ENCODE data around the gene CTNNA3. TPM values are rescaled to one million over a fixed set of nuclear protein-coding genes. Genes with fewer than 3 reads are reported as not detected.

CTNNA3 gene
- total RNA-seq, 4 donors from 2014 or later: 0.04 to 0.19 (median 0.11) TPM

- no peak for DNase-seq (ENCODE audit: low spot score in 2 of 2)
- intact Hi-C loops (cut with DNase I; ENCODE audit: low total_unique reads): no loop called here
- TF ChIP-seq POLR2A (IDR thresholded peaks at IDR 0.05): no peak
- TF ChIP-seq, protein P1, sequence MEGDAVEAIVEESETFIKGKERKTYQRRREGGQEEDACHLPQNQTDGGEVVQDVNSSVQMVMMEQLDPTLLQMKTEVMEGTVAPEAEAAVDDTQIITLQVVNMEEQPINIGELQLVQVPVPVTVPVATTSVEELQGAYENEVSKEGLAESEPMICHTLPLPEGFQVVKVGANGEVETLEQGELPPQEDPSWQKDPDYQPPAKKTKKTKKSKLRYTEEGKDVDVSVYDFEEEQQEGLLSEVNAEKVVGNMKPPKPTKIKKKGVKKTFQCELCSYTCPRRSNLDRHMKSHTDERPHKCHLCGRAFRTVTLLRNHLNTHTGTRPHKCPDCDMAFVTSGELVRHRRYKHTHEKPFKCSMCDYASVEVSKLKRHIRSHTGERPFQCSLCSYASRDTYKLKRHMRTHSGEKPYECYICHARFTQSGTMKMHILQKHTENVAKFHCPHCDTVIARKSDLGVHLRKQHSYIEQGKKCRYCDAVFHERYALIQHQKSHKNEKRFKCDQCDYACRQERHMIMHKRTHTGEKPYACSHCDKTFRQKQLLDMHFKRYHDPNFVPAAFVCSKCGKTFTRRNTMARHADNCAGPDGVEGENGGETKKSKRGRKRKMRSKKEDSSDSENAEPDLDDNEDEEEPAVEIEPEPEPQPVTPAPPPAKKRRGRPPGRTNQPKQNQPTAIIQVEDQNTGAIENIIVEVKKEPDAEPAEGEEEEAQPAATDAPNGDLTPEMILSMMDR (IDR thresholded peaks at IDR 0.05): no peak
- H3K4me3 ChIP-seq (ENCODE audit: low read depth, poor library complexity, severe bottlenecking): no peak overlapping the region
- 32% methylated on average over 2 of the region's 2 CpGs for WGBS, 2 donors
These were observed 1745.9 kb downstream of the CTNNA3 start for GRCh38 chr10:65950075-65950474.

- 49 to 95% methylated on average over 2 of the region's 2 CpGs for WGBS, 2 donors
- TF ChIP-seq POLR2A (IDR thresholded peaks at IDR 0.05): no peak
- intact Hi-C loops (cut with DNase I; ENCODE audit: low total_unique reads): no loop called here
- DNase-seq (ENCODE audit: low spot score in 2 of 2): no peak
- H3K4me3 ChIP-seq (ENCODE audit: low read depth, poor library complexity, severe bottlenecking): no peak overlapping the region
These were observed 1746.5 kb downstream of the CTNNA3 start for GRCh38 chr10:65949526-65949925.

DNA sequence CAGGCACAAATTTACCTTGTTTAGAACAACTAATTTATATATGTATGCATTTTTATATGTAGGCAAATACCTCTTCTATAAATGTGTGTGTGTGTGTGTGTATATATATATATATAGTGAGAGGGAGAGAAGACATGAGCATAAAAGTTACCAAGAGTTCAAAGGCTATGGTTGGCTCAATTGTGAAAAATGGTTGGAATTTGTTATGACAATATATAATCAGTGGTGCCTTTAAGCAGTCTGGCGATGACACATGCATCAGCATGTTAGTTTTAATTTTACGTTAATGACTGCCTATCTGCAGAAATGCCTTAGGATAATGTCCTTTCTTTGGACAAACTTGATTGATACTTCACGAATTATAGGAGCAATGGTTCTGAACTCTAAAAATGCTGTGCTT, 1750.9 kb downstream of the CTNNA3 start:
- TF ChIP-seq POLR2A (IDR thresholded peaks at IDR 0.05): no peak
- TF ChIP-seq, protein P1 (IDR thresholded peaks at IDR 0.05): no peak
- no peak for DNase-seq (ENCODE audit: low spot score in 2 of 2)
- intact Hi-C loops (cut with DNase I; ENCODE audit: low total_unique reads): no loop called here
- 42 to 54% methylated on average over 3 of the region's 3 CpGs for WGBS, 2 donors
- no peak overlapping the region for H3K4me3 ChIP-seq (ENCODE audit: low read depth, poor library complexity, severe bottlenecking)

DNA sequence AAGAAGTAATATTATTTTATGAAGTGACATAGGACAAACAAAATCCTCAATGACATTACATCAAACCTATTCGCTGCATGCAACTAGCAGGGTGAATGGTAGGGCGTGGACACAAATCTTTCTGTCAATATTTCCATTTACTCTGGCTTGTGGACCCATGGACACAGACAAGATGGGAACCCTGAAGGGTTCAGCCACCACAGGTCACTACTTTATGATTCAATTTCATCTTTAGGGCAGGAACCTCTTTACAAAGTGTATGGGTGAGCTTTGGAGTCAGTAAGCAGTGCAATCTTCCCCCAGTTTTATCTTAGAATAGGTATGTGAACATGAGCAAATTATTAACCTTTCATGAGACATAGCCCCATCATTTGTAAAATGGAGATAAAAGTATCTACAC, 1752.5 kb downstream of the CTNNA3 start:
- DNase-seq (ENCODE audit: low spot score in 2 of 2): no peak
- TF ChIP-seq POLR2A (IDR thresholded peaks at IDR 0.05): no peak
- TF ChIP-seq, protein P1 (IDR thresholded peaks at IDR 0.05): no peak
- 90 to 95% methylated on average over 2 of the region's 2 CpGs for WGBS, 2 donors
- intact Hi-C loops (cut with DNase I; ENCODE audit: low total_unique reads): no loop called here
- no peak overlapping the region for H3K4me3 ChIP-seq (ENCODE audit: low read depth, poor library complexity, severe bottlenecking)

- WGBS, 2 donors: 15% methylated on average over 3 of the region's 3 CpGs
These were observed 1755.0 kb downstream of the CTNNA3 start for GRCh38 chr10:65940816-65941662.

DNA sequence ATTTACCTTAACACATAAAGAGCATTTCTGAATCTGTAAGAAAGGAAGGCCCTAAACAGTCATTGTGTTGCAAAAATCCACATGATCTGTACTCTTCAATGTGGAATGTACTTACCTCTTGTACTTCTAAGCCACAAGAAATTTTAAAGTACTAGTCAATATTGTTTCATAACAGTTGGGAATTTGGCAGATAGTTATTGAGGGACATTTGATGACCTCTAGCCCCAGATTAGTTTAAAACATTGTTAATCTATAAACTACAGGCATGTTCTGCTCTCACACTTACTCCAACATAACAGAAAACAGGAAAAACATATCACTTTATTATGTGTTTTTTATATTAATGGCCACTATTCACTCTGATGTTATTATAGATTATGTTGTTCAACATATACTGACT, 1755.9 kb downstream of the CTNNA3 start:
- TF ChIP-seq, protein P1 (IDR thresholded peaks at IDR 0.05): no peak
- TF ChIP-seq POLR2A (IDR thresholded peaks at IDR 0.05): no peak
- H3K4me3 ChIP-seq (ENCODE audit: low read depth, poor library complexity, severe bottlenecking): no peak overlapping the region
- intact Hi-C loops (cut with DNase I; ENCODE audit: low total_unique reads): no loop called here
- DNase-seq (ENCODE audit: low spot score in 2 of 2): no peak

More at GRCh38 chr10:65940816-65941662, 1755.0 kb downstream of the CTNNA3 start:
- H3K4me3 ChIP-seq (ENCODE audit: low read depth, poor library complexity, severe bottlenecking): no peak overlapping the region
- TF ChIP-seq, protein P1 (IDR thresholded peaks at IDR 0.05): no peak
- no peak for TF ChIP-seq POLR2A (IDR thresholded peaks at IDR 0.05)
- DNase-seq (ENCODE audit: low spot score in 2 of 2): no peak
- intact Hi-C loops (cut with DNase I; ENCODE audit: low total_unique reads): no loop called here

Measured in lower leg skin (tissue), 4 donors.